GM18526 (cell line): Measurements from ENCODE around the gene TUBB1.
A peak's percentile ranks its signal among the peaks of the same experiment; 100 is the strongest.

ENCODE experiments used
- POLR2A ChIP-seq: IDR thresholded peaks from 3 replicates; pipeline ENCODE4 v1.6.1; 2011; ENCODE audit not compliant: insufficient read length; ENCODE audit errors: extremely low read depth

Gene TUBB1

GRCh38 chr20:59039233-59039632, 20.0 kb downstream of the TUBB1 start:
- TF ChIP-seq POLR2A, result no peak

- no peak for TF ChIP-seq POLR2A
These were observed 21.4 kb downstream of the TUBB1 start for GRCh38 chr20:59040667-59041066.

- no peak for TF ChIP-seq POLR2A
These were observed 23.0 kb downstream of the TUBB1 start, which contains the start of gene PRELID3B for GRCh38 chr20:59042151-59042795. Gene PRELID3B (minus strand): TSS chr20:59042786. CDS start chr20:59042730, 56 bp downstream.

GRCh38 chr20:59042796-59043631, 23.8 kb downstream of the TUBB1 start:
- TF ChIP-seq POLR2A, result peak; percentile 83

- TF ChIP-seq POLR2A, result no peak
These were observed 24.5 kb downstream of the TUBB1 start for GRCh38 chr20:59043698-59044097.

- no peak for TF ChIP-seq POLR2A
These were observed 25.1 kb downstream of the TUBB1 start for GRCh38 chr20:59044295-59044694.

- TF ChIP-seq POLR2A, result no peak
These were observed 25.6 kb downstream of the TUBB1 start for GRCh38 chr20:59044796-59045195.

- no peak for TF ChIP-seq POLR2A
These were observed 27.6 kb downstream of the TUBB1 start for GRCh38 chr20:59046862-59047261.

GRCh38 chr20:59047938-59048680, 28.9 kb downstream of the TUBB1 start:
- TF ChIP-seq POLR2A, result no peak

- TF ChIP-seq POLR2A, result no peak
These were observed 29.4 kb downstream of the TUBB1 start for GRCh38 chr20:59048681-59049030.

GRCh38 chr20:59050437-59050836, 31.2 kb downstream of the TUBB1 start:
- TF ChIP-seq POLR2A, result no peak

- TF ChIP-seq POLR2A, result no peak
These were observed 32.5 kb downstream of the TUBB1 start for GRCh38 chr20:59051666-59052185.

GRCh38 chr20:59055302-59055701, 36.1 kb downstream of the TUBB1 start:
- TF ChIP-seq POLR2A, result no peak

GRCh38 chr20:59062081-59062480, 42.9 kb downstream of the TUBB1 start:
- TF ChIP-seq POLR2A, result no peak

GRCh38 chr20:59063358-59064213, 44.4 kb downstream of the TUBB1 start:
- no peak for TF ChIP-seq POLR2A

- TF ChIP-seq POLR2A, result no peak
These were observed 45.0 kb downstream of the TUBB1 start for GRCh38 chr20:59064214-59064722.
